HG03520 (cell line): ENCODE results near the gene IL17RA.
"Not testable (repeated sequence)": the region's sequence is repeated elsewhere in the genome, so short reads cannot be mapped to it uniquely, and the experiment has no call there.

Experiments
- ATAC-seq: cut with Tn5 transposase; IDR thresholded peaks from one replicate; pipeline ENCODE4 v1.9.1; 2021; ENCODE audit warnings: mild to moderate bottlenecking, moderate library complexity; ENCODE audit not compliant: unreplicated experiment

IL17RA gene

GRCh38 chr22:17120281-17120680, 35.5 kb downstream of the IL17RA start:
- ATAC-seq: no peak

GRCh38 chr22:17120711-17121232, 36.0 kb downstream of the IL17RA start:
- ATAC-seq: no peak

GRCh38 chr22:17121233-17122195, 36.7 kb downstream of the IL17RA start, which contains the start of gene TMEM121B:
TSS of gene TMEM121B (minus strand) at chr22:17121360. CDS start at chr22:17121127, 233 bp downstream.
- ATAC-seq: no peak

DNA sequence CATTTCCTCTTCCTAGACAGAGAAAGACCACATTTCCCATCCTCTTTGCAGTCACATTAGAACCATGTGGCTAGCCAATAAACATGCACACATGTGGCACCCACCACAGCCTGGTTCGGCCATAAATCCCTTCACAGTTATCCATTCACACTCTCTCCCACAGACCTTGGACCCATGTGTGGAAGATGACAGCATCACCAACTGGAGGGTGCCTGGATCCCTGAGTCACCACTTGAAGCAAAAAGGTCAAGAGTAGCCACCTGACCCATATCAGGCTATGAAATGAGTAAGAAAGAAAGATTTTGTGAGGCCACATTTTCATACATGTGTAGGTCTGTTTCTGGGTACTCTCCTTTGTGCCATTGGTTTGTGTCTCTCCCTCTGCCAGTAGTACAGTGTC, 45.4 kb downstream of the IL17RA start:
- no peak for ATAC-seq

GRCh38 chr22:17131686-17132085, 46.9 kb downstream of the IL17RA start:
- ATAC-seq: no peak

DNA sequence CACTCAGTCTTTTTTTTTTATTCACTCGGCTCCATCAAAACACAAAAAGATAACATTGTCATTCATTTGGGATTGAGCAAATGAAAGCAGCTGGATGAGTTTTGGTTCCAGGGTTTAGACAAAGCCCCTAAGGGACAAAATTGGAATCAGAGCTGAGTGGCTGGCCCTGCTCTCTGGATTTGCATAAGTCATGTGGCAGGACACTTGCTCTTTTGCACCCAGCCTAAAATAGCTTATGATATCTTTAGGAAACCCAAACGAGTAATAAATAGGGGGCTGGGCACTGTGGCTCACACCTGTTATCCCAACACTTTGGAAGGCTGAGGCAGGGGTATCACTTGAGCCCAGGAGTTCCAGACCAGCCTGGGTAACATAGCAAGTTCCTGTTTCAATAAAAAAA, 47.3 kb downstream of the IL17RA start:
- ATAC-seq: no peak

- no peak for ATAC-seq
Measured at GRCh38 chr22:17133137-17133536, 48.3 kb downstream of the IL17RA start.

DNA sequence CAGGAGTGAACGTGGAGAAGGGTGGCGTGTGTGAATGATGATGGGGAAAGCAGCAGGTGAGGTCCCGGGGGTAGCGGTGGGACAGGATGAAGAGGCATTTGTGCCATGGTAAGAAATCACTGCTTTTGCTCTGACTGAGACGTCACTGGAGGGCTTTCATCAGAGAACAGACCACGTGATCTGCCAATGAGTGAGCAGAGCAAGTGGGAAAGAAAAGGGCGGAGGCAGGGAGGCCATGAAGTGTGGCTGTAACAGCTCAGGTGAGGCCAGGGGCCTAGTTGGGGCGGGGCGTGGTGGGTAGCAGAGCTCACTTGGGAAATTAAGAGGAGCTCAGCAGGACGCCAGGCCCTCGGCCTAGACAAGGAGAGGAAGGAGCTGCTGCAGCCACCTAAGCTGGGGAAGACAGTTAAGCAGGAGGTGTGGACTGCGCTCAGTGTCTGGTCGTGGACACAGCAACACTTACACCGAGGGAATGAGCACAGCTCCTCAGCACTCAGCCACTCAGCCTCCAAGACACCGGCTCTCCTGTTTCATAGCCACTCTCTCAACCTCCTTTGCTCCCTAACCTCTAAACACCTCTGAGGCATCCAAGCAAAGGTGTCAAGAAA, 50.5 kb downstream of the IL17RA start:
- no peak for ATAC-seq

DNA sequence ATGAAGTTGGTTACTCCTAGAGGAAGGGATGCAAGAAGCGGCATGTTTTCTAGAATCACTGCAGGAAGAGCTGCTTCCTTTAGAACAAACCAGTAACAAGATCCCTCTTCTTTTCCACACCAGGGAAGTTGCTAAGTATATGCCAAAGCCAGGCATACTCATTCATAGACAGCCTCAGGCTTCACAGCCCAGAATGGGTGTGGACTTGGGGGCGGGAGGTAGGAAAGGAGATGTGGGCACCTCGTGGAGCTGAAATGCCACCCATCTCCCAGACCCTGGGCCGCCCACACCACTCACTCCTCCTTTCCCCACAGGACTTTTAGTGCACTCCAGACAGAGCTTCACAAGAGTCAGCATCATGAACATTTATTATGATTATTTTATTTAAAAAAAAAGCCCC, 52.4 kb downstream of the IL17RA start:
- ATAC-seq: no peak

DNA sequence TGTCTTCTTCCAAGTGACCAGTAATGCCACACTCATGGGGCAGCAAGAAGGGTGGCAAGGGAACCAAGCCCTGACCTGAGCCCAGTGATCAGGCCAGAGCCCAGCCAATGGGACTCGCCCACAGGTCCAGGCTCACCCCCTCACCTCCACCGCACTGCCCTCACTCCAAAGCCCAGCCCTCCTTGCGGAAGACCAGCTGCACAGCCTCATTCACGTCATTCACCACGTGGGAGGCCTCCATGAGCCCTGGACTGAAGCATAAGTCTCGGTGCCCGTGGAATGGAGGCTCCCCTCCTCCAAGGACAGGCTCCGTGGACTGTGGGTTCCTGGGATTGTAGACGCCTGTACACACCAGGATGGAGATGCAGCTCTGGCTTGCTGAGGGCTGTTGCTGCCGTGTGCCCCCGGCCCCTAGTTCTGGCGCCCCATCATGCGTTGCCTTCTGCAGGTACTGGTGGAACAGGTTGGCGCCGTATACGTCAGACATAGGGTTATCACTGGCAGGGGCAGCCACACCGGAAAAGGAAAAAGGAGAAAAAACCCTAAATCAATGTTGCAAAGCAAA, 53.1 kb downstream of the IL17RA start:
- no peak for ATAC-seq

- no peak for ATAC-seq
Measured at GRCh38 chr22:17138513-17138912, 53.7 kb downstream of the IL17RA start.

GRCh38 chr22:17140022-17140421, 55.2 kb downstream of the IL17RA start:
- ATAC-seq: no peak

GRCh38 chr22:17140826-17141766, 56.3 kb downstream of the IL17RA start:
- ATAC-seq: no peak

GRCh38 chr22:17143101-17143500, 58.3 kb downstream of the IL17RA start:
- ATAC-seq: no peak

GRCh38 chr22:17143826-17144225, 59.0 kb downstream of the IL17RA start:
- no peak for ATAC-seq

GRCh38 chr22:17145021-17145680, 60.4 kb downstream of the IL17RA start:
- ATAC-seq: no peak

DNA sequence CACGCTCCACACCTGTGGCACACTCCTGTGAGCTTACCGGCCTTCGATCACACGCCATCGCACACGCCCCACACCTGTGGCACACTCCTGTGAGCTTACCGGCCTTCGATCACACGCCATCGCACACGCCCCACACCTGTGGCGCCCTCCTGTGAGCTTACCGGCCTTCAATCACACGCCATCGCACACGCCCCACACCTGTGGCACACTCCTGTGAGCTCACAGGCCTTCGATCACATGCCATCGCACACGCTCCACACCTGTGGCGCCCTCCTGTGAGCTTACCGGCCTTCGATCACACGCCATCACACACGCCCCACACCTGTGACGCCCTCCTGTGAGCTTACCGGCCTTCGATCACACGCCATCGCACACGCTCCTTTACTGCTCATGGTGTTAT, 62.7 kb downstream of the IL17RA start:
- ATAC-seq: not testable (repeated sequence)

GRCh38 chr22:17149076-17149815, 64.4 kb downstream of the IL17RA start:
- no peak for ATAC-seq

GRCh38 chr22:17152340-17152739, 67.5 kb downstream of the IL17RA start:
- ATAC-seq: no peak
